BJ (cell line): ENCODE results near the gene MASP1. TPM values are rescaled to one million over a fixed set of nuclear protein-coding genes. Genes with fewer than 3 reads are reported as not detected.

Experiments
- CTCF ChIA-PET: fragments of 350-600 bp; formaldehyde crosslinking; extraction: SDS; loops from one replicate; lab custom pipeline; 2021; ENCODE audit warnings: antibody characterized with exemption, inconsistent platforms; lab: Yijun Ruan, JAX
- POLR2A ChIA-PET: fragments of 300-600 bp; sonication (Branson Sonifier 250); formaldehyde crosslinking; extraction: SDS; loops from one replicate; lab custom pipeline; 2021; ENCODE audit warnings: antibody characterized with exemption; lab: Charles Lee
- DNase-seq: peaks from one replicate; pipeline ENCODE4 v3.0.0-alpha.2; 2011; ENCODE audit warnings: low read depth
- H3K27me3 ChIP-seq: 2 replicates; pipeline ENCODE4 v1.6.0; 2011; ENCODE audit warnings: low read length; ENCODE audit not compliant: control insufficient read depth, insufficient read depth
- H3K36me3 ChIP-seq: 2 replicates; pipeline ENCODE4 v1.5.1; 2011; ENCODE audit warnings: low read length; ENCODE audit not compliant: control insufficient read depth, insufficient read depth
- H3K4me3 ChIP-seq: 2 replicates; pipeline ENCODE4 v1.5.1; 2011; ENCODE audit warnings: low read depth, mild to moderate bottlenecking, control low read depth, low read length
- CTCF ChIP-seq: IDR thresholded peaks from 2 replicates; pipeline ENCODE4 v1.5.1; 2011; ENCODE audit warnings: low read depth, mild to moderate bottlenecking, control low read depth, inconsistent platforms, low read length, moderate library complexity; ENCODE audit not compliant: insufficient read depth
- polyA plus RNA-seq: library from polyadenylated mRNA; depleted of rRNA; stranded (reverse); fragments of >200 nt; gene quantifications from 2 replicates; pipeline ENCODE4 v1.2.3, GENCODE V29; 2011

The MASP1 gene
- polyA plus RNA-seq, 1 experiment: 321 TPM

- Histone ChIP-seq H3K36me3 (no peaks in the 10 kb centered on the region), H3K27me3 (no peaks in the 10 kb centered on the region), H3K4me3 (no peak overlapping the region)
- POLR2A ChIA-PET: no interaction called here
- TF ChIP-seq CTCF: no peak
- CTCF ChIA-PET: interaction anchor here (1.3 to 17.4 kb wide), 3 partner anchors 10 to 88 kb away, joined by 4 to 216 read pairs (median 8); no protein-coding TSS in a partner anchor
- no peak for DNase-seq
These were observed 61.5 kb downstream of the MASP1 start for GRCh38 chr3:187230011-187230410.

GRCh38 chr3:187228740-187229139 is 62.8 kb downstream of the MASP1 start:
- no peak for DNase-seq
- Histone ChIP-seq H3K27me3 (no peaks in the 10 kb centered on the region), H3K36me3 (no peaks in the 10 kb centered on the region), H3K4me3 (no peak overlapping the region)
- ChIA-PET POLR2A (interaction anchor here (0.9 to 1.2 kb wide), 2 partner anchors 21 to 62 kb away, joined by 8 to 9 read pairs; no protein-coding TSS in a partner anchor), CTCF (interaction anchor here (0.6 to 17.4 kb wide), 3 partner anchors 15 to 450 kb away, joined by 3 to 216 read pairs (median 17); no protein-coding TSS in a partner anchor)
- TF ChIP-seq CTCF: no peak

- ChIA-PET POLR2A (interaction anchor here (0.8 to 1.2 kb wide), 3 partner anchors 20 to 66 kb away, joined by 3 to 9 read pairs (median 8); no protein-coding TSS in a partner anchor), CTCF (interaction anchor here (0.6 to 17.4 kb wide), 6 partner anchors 14 to 487 kb away, joined by 3 to 216 read pairs (median 4); no protein-coding TSS in a partner anchor)
- no peaks in the 10 kb centered on the region for H3K36me3 ChIP-seq
- H3K27me3 ChIP-seq: no peaks in the 10 kb centered on the region
- TF ChIP-seq CTCF: no peak
- no peak overlapping the region for H3K4me3 ChIP-seq
- peak; percentile 58 for DNase-seq
These were observed 63.8 kb downstream of the MASP1 start for GRCh38 chr3:187227658-187228258.

- Histone ChIP-seq H3K36me3 (no peaks in the 10 kb centered on the region), H3K27me3 (no peaks in the 10 kb centered on the region), H3K4me3 (no peak overlapping the region)
- ChIA-PET CTCF (interaction anchor here (1.2 to 17.4 kb wide), 3 partner anchors 10 to 457 kb away, joined by 3 to 216 read pairs (median 201); no protein-coding TSS in a partner anchor), POLR2A (interaction anchor here (0.8 kb wide), 1 partner anchor 308 kb away, joined by 15 read pairs; no protein-coding TSS in a partner anchor)
- DNase-seq: no peak
- no peak for TF ChIP-seq CTCF
These were observed 67.7 kb downstream of the MASP1 start for GRCh38 chr3:187223799-187224198.

- ChIA-PET CTCF (interaction anchor here (1.1 to 17.4 kb wide), 4 partner anchors 9 to 458 kb away, joined by 3 to 216 read pairs (median 103); no protein-coding TSS in a partner anchor), POLR2A (no interaction called here)
- Histone ChIP-seq H3K36me3 (no peaks in the 10 kb centered on the region), H3K4me3 (no peak overlapping the region), H3K27me3 (no peaks in the 10 kb centered on the region)
- DNase-seq: no peak
- TF ChIP-seq CTCF: no peak
These were observed 68.7 kb downstream of the MASP1 start for GRCh38 chr3:187222801-187223200.
